Astrocyte (in vitro differentiated cells and primary cell): ENCODE data around the gene CEP89.
"Not testable (repeated sequence)": the region's sequence is repeated elsewhere in the genome, so short reads cannot be mapped to it uniquely, and the experiment has no call there.

Source experiments
- EZH2 ChIP-seq: IDR thresholded peaks from 2 replicates; pipeline ENCODE4 v1.6.1; 2012; ENCODE audit warnings: mild to moderate bottlenecking, low read length, inconsistent platforms; ENCODE audit not compliant: insufficient read depth
- TF ChIP-seq, protein P1 (sequence below): IDR thresholded peaks from 2 replicates; pipeline ENCODE4 v1.5.1; 2011; ENCODE audit warnings: low read depth, mild to moderate bottlenecking, inconsistent platforms, low read length, moderate library complexity; ENCODE audit not compliant: insufficient read depth

DNA sequence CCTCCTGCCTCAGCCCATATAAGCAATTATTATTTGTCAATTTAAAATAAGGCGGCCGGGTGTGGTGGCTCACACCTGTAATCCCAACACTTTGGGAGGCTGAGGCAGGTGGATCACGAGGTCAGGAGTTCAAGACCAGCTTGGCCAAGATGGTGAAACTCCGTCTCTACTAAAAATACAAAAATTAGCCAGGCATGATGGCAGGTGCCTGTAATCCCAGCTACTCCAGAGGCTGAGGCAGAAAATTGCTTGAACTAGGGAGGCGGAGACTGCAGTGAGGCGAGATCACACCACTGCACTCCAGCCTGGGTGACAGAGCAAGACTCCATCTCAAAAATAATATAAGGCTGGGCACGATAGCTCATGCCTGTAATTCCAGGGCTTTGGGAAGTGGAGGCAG lies 114.9 kb downstream of the CEP89 start:
- TF ChIP-seq, protein P1, sequence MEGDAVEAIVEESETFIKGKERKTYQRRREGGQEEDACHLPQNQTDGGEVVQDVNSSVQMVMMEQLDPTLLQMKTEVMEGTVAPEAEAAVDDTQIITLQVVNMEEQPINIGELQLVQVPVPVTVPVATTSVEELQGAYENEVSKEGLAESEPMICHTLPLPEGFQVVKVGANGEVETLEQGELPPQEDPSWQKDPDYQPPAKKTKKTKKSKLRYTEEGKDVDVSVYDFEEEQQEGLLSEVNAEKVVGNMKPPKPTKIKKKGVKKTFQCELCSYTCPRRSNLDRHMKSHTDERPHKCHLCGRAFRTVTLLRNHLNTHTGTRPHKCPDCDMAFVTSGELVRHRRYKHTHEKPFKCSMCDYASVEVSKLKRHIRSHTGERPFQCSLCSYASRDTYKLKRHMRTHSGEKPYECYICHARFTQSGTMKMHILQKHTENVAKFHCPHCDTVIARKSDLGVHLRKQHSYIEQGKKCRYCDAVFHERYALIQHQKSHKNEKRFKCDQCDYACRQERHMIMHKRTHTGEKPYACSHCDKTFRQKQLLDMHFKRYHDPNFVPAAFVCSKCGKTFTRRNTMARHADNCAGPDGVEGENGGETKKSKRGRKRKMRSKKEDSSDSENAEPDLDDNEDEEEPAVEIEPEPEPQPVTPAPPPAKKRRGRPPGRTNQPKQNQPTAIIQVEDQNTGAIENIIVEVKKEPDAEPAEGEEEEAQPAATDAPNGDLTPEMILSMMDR: not testable (repeated sequence)
- not testable (repeated sequence) for TF ChIP-seq EZH2
